ENCODE measurements around the gene PRMT9. TPM values are rescaled to one million over a fixed set of nuclear protein-coding genes. Genes with fewer than 3 reads are reported as not detected.

The PRMT9 gene
- 27.5 TPM for total RNA-seq
- polyA plus RNA-seq, result 1 to 10 TPM; 5.8 to 8.9 (median 6.5) TPM

DNA sequence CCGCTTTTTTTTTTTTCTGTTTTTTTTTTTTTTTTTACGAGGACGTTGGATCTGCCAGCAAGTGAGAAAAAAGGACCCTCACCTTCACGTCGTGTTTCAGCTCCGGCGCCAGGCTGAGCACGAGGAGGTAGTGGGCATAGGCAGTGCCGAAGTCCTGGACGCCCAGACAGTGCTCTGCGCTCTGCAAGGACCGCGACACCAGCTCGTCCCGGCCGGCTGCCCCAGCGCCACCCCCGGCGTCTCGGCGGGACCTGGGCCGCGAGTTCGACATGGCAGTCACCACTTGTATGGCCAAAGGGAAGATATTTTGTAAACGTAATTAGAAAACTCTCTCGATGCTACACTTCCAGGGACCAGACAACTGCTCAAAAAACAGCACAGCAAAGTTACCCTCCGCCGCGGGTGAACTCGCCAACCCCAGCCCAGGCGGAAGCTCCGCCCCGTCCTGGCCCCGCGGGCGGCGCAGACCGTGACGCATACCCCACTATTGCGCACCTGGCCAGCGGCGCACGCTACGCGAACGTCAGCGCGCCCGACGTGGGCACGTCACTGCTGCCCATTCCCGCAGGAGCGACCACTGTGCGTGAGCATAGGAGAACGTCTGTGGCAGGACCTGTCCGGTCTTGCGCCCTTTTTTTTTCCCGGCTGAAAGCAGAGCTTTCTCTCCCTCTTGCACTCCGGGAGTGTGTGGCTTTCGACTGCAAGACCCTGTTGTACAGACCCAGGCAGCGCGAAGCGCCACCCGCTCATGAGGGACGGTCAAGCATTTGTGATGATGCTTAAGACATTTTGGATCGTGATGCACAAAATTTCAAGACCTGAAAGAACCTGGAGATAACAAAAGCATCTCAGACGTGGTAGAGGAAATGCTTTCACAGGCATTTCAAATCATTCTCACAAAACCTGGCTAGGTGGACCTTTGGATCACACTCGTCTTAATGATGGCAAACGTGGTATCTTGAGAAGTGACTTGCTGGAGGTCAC, at the start of gene PRMT9:
Gene PRMT9, minus strand, starts transcription at position 447 of the 984 bp plus-strand sequence. Its CDS starts 176 bp downstream, at position 271.
- Histone ChIP-seq H3K36me3 (ENCODE audit: control insufficient read depth, insufficient read depth, low read length) (peaks cover 3% of the 10 kb centered on the region), H3K4me1 (ENCODE audit: control insufficient read depth, insufficient read depth, low read length, poor library complexity, severe bottlenecking) (peaks cover 19% of the 10 kb centered on the region), H3K27ac (ENCODE audit: insufficient read depth, low read length, poor library complexity, severe bottlenecking) (peak within 1 kb of the TSS; percentile 93), H3K4me3 (ENCODE audit: low read depth, low read length) (peak within 1 kb of the TSS; percentile 98), H3K9me3 (ENCODE audit: control insufficient read depth in 2 of 2, low read length in 2 of 2) (no peaks in the 10 kb centered on the region), H3K27me3 (ENCODE audit: control insufficient read depth, insufficient read depth, low read length) (no peaks in the 10 kb centered on the region)
- Mint-ChIP-seq H3K27me3 (peaks cover 25% of the 10 kb centered on the region), H3K9me3 (no peaks in the 10 kb centered on the region), H3K4me1 (peaks cover 20 to 37% (median 30%) of the 10 kb centered on the region in 4 donors), H3K36me3 (peaks cover 5% of the 10 kb centered on the region), H3K27ac (peak within 1 kb of the TSS; percentile 98 to 99 (median 99)), H3K4me3 (peak within 1 kb of the TSS; percentile 92 to 98 (median 97))
- ATAC-seq (ENCODE audit: low read depth in 2 of 2) (peak; percentile 98), DNase-seq (peak; percentile 79 to 93 (median 88))

DNA sequence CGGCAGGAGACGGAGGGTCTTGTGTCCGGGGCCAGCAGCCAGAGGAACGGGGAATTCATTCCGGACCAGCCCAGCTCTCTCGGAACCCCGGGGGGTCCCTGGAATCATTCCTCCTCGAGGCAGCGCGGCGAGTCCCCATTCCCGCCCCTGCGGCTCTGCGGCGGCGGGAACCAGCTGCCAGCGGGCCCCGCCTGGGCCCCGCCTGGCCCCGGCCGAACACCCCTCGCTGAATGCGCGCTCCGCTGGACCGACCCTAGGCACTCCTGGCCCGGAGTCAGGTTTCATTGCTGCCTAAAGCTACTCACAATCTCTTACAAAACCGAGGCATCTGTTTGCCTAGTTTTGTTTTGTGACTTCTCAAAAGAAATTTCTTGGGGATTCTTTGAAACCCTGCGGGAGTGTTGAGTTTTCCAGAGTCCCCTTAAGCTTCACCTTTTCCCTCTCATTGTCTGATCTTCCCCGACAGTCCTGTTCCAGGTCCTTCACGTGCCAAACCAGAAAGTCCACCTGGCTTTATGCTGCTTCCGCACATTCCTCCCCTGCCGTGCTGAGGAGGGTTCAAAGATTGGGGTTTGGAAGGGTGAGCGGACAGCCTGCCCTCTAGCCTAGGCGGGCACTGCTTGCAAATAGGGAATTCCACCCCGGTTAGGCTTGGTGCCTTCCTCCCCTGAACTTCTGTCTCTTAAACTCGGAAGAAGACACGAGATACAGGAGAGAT, 48.7 kb upstream of the PRMT9 start:
- Histone ChIP-seq H3K4me3 (ENCODE audit: low read depth, low read length) (peak overlapping the region; percentile 92), H3K27ac (ENCODE audit: insufficient read depth, low read length, poor library complexity, severe bottlenecking) (peak overlapping the region; percentile 72)
- DNase-seq, result peak in 1 of 3 donors; percentile 22

DNA sequence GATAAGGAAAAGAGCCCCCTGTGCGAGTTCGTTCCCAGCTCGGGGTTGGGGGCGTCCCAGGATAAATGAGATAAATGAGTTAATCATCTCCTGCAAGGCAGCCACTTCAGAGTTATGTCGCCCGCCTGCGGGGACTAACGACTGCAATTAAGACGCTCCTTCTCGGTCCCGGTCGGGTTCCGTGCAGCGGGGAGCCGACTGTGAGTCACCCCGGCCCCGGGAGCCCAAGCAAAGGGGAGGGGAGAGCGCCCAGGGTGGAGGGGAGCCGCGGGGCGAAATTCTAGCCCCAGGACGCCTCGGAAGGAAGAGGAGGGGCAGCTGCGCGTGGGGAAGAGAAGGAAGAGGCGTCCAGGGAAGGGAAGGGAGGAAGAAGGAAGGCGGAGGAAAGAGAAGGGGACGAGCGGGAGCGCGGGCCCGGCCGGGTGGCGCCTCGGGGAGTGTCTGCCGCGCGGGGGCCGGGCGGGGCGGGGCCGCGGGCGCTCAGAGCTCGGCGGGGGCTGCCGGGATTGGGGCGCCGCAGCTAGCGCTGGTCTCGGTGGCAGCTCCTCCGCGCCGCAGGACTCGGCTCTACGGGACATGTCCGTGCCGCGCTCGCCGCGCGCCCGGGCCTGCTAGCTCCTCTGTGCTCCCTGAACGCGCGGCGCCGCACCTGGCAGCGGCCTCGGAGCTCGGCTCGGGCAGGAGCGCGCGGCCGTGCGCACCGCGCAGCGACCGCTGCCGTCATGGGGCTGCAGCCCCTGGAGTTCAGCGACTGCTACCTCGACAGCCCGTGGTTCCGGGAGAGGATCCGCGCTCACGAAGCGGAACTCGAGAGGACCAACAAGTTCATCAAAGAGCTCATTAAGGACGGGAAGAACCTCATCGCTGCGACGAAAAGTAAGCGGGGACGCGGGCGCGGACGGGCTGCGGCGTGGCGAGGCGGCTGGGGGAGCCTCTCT, 47.9 kb upstream of the PRMT9 start, which contains the start of gene ARHGAP10:
Gene ARHGAP10, plus strand, starts transcription at position 509 of the 938 bp plus-strand sequence. Its CDS starts 214 bp downstream, at position 723.
- no peaks in the 10 kb centered on the region for H3K9me3 ChIP-seq (ENCODE audit: control insufficient read depth in 2 of 2, low read length in 2 of 2)
- peaks cover 0 to 1% (median 0%) of the 10 kb centered on the region in 7 donors for H3K9me3 Mint-ChIP-seq
- H3K27me3 Mint-ChIP-seq, result no peaks in the 10 kb centered on the region
- peak within 1 kb of the TSS; percentile 92 for H3K4me3 ChIP-seq (ENCODE audit: low read depth, low read length)
- H3K36me3 ChIP-seq (ENCODE audit: control insufficient read depth, insufficient read depth, low read length), result no peaks in the 10 kb centered on the region
- peaks cover 14 to 47% (median 43%) of the 10 kb centered on the region in 4 donors for H3K4me1 Mint-ChIP-seq
- H3K27me3 ChIP-seq (ENCODE audit: control insufficient read depth, insufficient read depth, low read length), result no peaks in the 10 kb centered on the region
- ATAC-seq (ENCODE audit: low read depth in 2 of 2) (peak; percentile 62 to 65), DNase-seq (peak; percentile 56 to 68 (median 62))
- peak within 1 kb of the TSS; percentile 93 to 99 (median 96) for H3K4me3 Mint-ChIP-seq
- no peaks in the 10 kb centered on the region for H3K36me3 Mint-ChIP-seq
- H3K27ac ChIP-seq (ENCODE audit: insufficient read depth, low read length, poor library complexity, severe bottlenecking), result peak within 1 kb of the TSS; percentile 72
- peaks cover 48% of the 10 kb centered on the region for H3K4me1 ChIP-seq (ENCODE audit: control insufficient read depth, insufficient read depth, low read length, poor library complexity, severe bottlenecking)
- H3K27ac Mint-ChIP-seq, result peak within 1 kb of the TSS; percentile 90 to 95 (median 93)

More for the DNA sequence above, 48.7 kb upstream of the PRMT9 start:
- H3K4me1 Mint-ChIP-seq, result peaks cover 14 to 48% (median 43%) of the 10 kb centered on the region in 4 donors
- Histone ChIP-seq H3K36me3 (ENCODE audit: control insufficient read depth, insufficient read depth, low read length) (no peaks in the 10 kb centered on the region), H3K9me3 (ENCODE audit: control insufficient read depth in 2 of 2, low read length in 2 of 2) (no peaks in the 10 kb centered on the region), H3K27me3 (ENCODE audit: control insufficient read depth, insufficient read depth, low read length) (no peaks in the 10 kb centered on the region), H3K4me1 (ENCODE audit: control insufficient read depth, insufficient read depth, low read length, poor library complexity, severe bottlenecking) (peaks cover 49% of the 10 kb centered on the region)
- H3K36me3 Mint-ChIP-seq, result no peaks in the 10 kb centered on the region
- H3K27me3 Mint-ChIP-seq, result no peaks in the 10 kb centered on the region
- H3K27ac Mint-ChIP-seq, result peak overlapping the region; percentile 81 to 94 (median 89)
- H3K4me3 Mint-ChIP-seq, result peak overlapping the region; percentile 93 to 98 (median 95)
- ATAC-seq (ENCODE audit: low read depth in 2 of 2), result no peak
- H3K9me3 Mint-ChIP-seq, result peaks cover 0 to 1% (median 0%) of the 10 kb centered on the region in 7 donors

DNA sequence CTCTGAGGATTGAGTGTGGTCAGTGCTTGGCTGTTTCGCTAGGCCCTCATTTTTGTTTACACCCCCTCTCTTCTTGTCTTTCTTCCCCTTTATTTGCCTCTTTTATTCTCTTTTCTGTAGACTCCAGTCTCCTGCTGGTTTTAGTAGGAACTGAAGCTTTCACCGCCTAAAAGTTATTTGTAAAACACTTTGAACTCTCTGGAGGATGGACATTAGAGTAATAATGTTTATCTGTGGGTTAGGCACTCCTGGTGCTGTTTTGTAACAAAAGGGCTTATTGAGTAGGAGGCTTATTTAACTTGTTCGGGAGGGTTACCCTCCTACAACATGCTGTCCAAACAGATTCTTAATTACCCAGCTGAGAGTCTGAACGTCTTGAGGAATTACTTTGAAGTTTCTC, 46.4 kb upstream of the PRMT9 start:
- Histone ChIP-seq H3K27ac (ENCODE audit: insufficient read depth, low read length, poor library complexity, severe bottlenecking) (peak overlapping the region; percentile 27), H3K4me1 (ENCODE audit: control insufficient read depth, insufficient read depth, low read length, poor library complexity, severe bottlenecking) (peaks cover 36% of the 10 kb centered on the region), H3K36me3 (ENCODE audit: control insufficient read depth, insufficient read depth, low read length) (no peaks in the 10 kb centered on the region), H3K4me3 (ENCODE audit: low read depth, low read length) (no peak overlapping the region), H3K9me3 (ENCODE audit: control insufficient read depth in 2 of 2, low read length in 2 of 2) (no peaks in the 10 kb centered on the region), H3K27me3 (ENCODE audit: control insufficient read depth, insufficient read depth, low read length) (no peaks in the 10 kb centered on the region)
- Mint-ChIP-seq H3K9me3 (peaks cover 0 to 1% (median 0%) of the 10 kb centered on the region in 7 donors), H3K4me1 (peaks cover 9 to 35% (median 31%) of the 10 kb centered on the region in 4 donors), H3K4me3 (peak overlapping the region in 3 of 4 donors; percentile 8 to 98 (median 85)), H3K27ac (peak overlapping the region in 2 of 3 donors; percentile 72 to 95), H3K36me3 (no peaks in the 10 kb centered on the region), H3K27me3 (no peaks in the 10 kb centered on the region)
- no peak for DNase-seq
- no peak for ATAC-seq (ENCODE audit: low read depth in 2 of 2)

DNA sequence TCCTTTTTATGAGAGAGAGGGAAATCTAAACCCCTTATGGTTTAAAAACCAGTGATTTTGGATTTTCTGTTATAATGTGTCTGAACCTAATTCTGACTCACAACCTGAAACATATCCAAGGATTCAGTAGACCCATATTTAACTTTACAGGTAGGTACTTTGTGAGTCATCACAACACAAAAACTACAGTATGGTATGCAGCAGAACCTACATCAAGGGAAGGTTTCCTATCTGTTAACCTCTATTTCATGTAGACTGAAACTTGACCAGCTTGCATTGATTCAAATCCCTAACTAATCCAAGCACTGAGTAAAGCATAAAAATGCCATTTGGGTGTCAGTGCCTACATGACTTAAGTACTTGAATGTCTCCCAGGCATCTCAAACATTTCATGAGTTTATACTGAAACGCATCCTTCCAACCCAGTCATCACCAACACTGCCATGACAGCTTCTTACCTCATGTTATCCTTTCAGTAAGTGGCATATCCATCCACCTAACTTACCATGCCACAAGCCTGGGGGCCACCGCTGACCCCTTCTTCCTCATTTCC, 43.6 kb upstream of the PRMT9 start:
- Histone ChIP-seq H3K36me3 (ENCODE audit: control insufficient read depth, insufficient read depth, low read length) (no peaks in the 10 kb centered on the region), H3K9me3 (ENCODE audit: control insufficient read depth in 2 of 2, low read length in 2 of 2) (no peaks in the 10 kb centered on the region), H3K27ac (ENCODE audit: insufficient read depth, low read length, poor library complexity, severe bottlenecking) (no peak overlapping the region), H3K27me3 (ENCODE audit: control insufficient read depth, insufficient read depth, low read length) (no peaks in the 10 kb centered on the region), H3K4me3 (ENCODE audit: low read depth, low read length) (no peak overlapping the region), H3K4me1 (ENCODE audit: control insufficient read depth, insufficient read depth, low read length, poor library complexity, severe bottlenecking) (peaks cover 12% of the 10 kb centered on the region)
- no peak overlapping the region for H3K27ac Mint-ChIP-seq
- H3K36me3 Mint-ChIP-seq, result no peaks in the 10 kb centered on the region
- peaks cover 6 to 11% (median 9%) of the 10 kb centered on the region in 4 donors for H3K4me1 Mint-ChIP-seq
- ATAC-seq (ENCODE audit: low read depth in 2 of 2), result no peak
- no peak overlapping the region for H3K4me3 Mint-ChIP-seq
- H3K27me3 Mint-ChIP-seq, result no peaks in the 10 kb centered on the region
- DNase-seq, result no peak
- no peaks in the 10 kb centered on the region for H3K9me3 Mint-ChIP-seq

DNA sequence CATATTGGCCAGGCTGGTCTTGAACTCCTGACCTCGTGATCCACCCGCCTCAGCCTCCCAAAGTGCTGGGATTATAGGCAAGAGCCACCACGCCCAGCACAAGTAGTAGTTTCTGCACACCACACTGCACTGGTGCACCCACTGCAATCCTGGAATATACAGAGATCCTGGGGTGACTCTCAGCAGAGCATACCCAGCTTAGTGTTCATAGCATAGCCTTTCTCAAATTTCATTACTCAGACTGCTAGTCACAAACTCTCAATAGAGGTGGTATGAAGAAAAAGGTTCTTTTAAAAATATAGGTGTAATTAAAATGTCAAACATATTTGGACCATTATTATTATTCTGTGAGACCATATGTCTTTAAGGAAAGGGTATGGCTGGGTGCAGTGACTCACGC, 41.7 kb upstream of the PRMT9 start:
- Histone ChIP-seq H3K27me3 (ENCODE audit: control insufficient read depth, insufficient read depth, low read length) (no peaks in the 10 kb centered on the region), H3K9me3 (ENCODE audit: control insufficient read depth in 2 of 2, low read length in 2 of 2) (no peaks in the 10 kb centered on the region), H3K4me1 (ENCODE audit: control insufficient read depth, insufficient read depth, low read length, poor library complexity, severe bottlenecking) (no peaks in the 10 kb centered on the region), H3K36me3 (ENCODE audit: control insufficient read depth, insufficient read depth, low read length) (no peaks in the 10 kb centered on the region), H3K27ac (ENCODE audit: insufficient read depth, low read length, poor library complexity, severe bottlenecking) (no peak overlapping the region), H3K4me3 (ENCODE audit: low read depth, low read length) (no peak overlapping the region)
- H3K4me3 Mint-ChIP-seq, result no peak overlapping the region
- H3K36me3 Mint-ChIP-seq, result no peaks in the 10 kb centered on the region
- no peak for DNase-seq
- no peaks in the 10 kb centered on the region for H3K9me3 Mint-ChIP-seq
- H3K27me3 Mint-ChIP-seq, result peaks cover 6% of the 10 kb centered on the region
- no peak for ATAC-seq (ENCODE audit: low read depth in 2 of 2)
- H3K4me1 Mint-ChIP-seq, result peaks cover 0 to 11% (median 1%) of the 10 kb centered on the region in 4 donors
- no peak overlapping the region for H3K27ac Mint-ChIP-seq

Measured in CD4-positive, CD25-positive, alpha-beta regulatory T cell (primary cell).